BLaER1 (cell line): Measurements from ENCODE around the gene JAKMIP1.

Experiments used
- H3K27ac ChIP-seq: shearing (Covaris generic); formaldehyde crosslinking; 2 replicates; pipeline ENCODE4 v1.8.1; 2022
- H3K27me3 ChIP-seq: shearing (Covaris generic); formaldehyde crosslinking; 2 replicates; pipeline ENCODE4 v1.8.1; 2022
- H3K36me3 ChIP-seq: shearing (Covaris generic); formaldehyde crosslinking; 2 replicates; pipeline ENCODE4 v1.8.1; 2022
- H3K4me1 ChIP-seq: shearing (Covaris generic); formaldehyde crosslinking; 2 replicates; pipeline ENCODE4 v1.8.1; 2022
- H3K4me2 ChIP-seq: shearing (Covaris generic); formaldehyde crosslinking; 2 replicates; pipeline ENCODE4 v1.8.1; 2022
- H3K4me3 ChIP-seq: shearing (Covaris generic); formaldehyde crosslinking; 2 replicates; pipeline ENCODE4 v1.8.1; 2022
- H3K9ac ChIP-seq: shearing (Covaris generic); formaldehyde crosslinking; 2 replicates; pipeline ENCODE4 v1.8.1; 2022
- H3K9me3 ChIP-seq: shearing (Covaris generic); formaldehyde crosslinking; 2 replicates; pipeline ENCODE4 v1.8.1; 2022
- H4K20me1 ChIP-seq: shearing (Covaris generic); formaldehyde crosslinking; 2 replicates; pipeline ENCODE4 v1.8.1; 2022
- Cebpa-rat ChIP-seq: shearing (Covaris generic); IDR thresholded peaks from 2 replicates; pipeline ENCODE4 v1.8.1; 2022

Gene JAKMIP1

GRCh38 chr4:6049278-6049677 lies 151.1 kb downstream of the JAKMIP1 start:
- no peaks in the 10 kb centered on the region for H3K27me3 ChIP-seq
- H3K4me3 ChIP-seq = no peak overlapping the region
- no peak overlapping the region for H3K27ac ChIP-seq
- 0 out of 2 replicates have a peak, but pooled peaks cover 4% of the 10 kb centered on the region for H3K36me3 ChIP-seq
- H3K9me3 ChIP-seq = peaks cover 11% of the 10 kb centered on the region
- no peak overlapping the region for H3K9ac ChIP-seq
- no peaks in the 10 kb centered on the region for H4K20me1 ChIP-seq
- peaks cover 47% of the 10 kb centered on the region for H3K4me1 ChIP-seq
- no peak for TF ChIP-seq Cebpa-rat
- peak overlapping the region; percentile 70 for H3K4me2 ChIP-seq

GRCh38 chr4:6048537-6048936 lies 151.8 kb downstream of the JAKMIP1 start:
- Histone ChIP-seq H3K4me1 (peaks cover 54% of the 10 kb centered on the region), H3K27me3 (no peaks in the 10 kb centered on the region), H3K4me3 (no peak overlapping the region), H3K36me3 (0 out of 2 replicates have a peak, but pooled peaks cover 4% of the 10 kb centered on the region), H4K20me1 (no peaks in the 10 kb centered on the region), H3K4me2 (peak overlapping the region; percentile 70), H3K27ac (no peak overlapping the region), H3K9me3 (peaks cover 11% of the 10 kb centered on the region), H3K9ac (no peak overlapping the region)
- TF ChIP-seq Cebpa-rat = no peak

- H3K9me3 ChIP-seq = peaks cover 11% of the 10 kb centered on the region
These were observed 153.1 kb downstream of the JAKMIP1 start for GRCh38 chr4:6047130-6047673.

GRCh38 chr4:6046526-6047129 lies 153.7 kb downstream of the JAKMIP1 start:
- Histone ChIP-seq H3K4me1 (peaks cover 54% of the 10 kb centered on the region), H3K27me3 (no peaks in the 10 kb centered on the region), H3K9me3 (peaks cover 11% of the 10 kb centered on the region), H3K4me2 (0 out of 2 replicates have a peak overlapping the region, but pooled peaks have one; percentile 22), H3K4me3 (no peak overlapping the region), H3K36me3 (0 out of 2 replicates have a peak, but pooled peaks cover 4% of the 10 kb centered on the region), H4K20me1 (no peaks in the 10 kb centered on the region), H3K27ac (no peak overlapping the region), H3K9ac (no peak overlapping the region)
- no peak for TF ChIP-seq Cebpa-rat

More at GRCh38 chr4:6047130-6047673, 153.1 kb downstream of the JAKMIP1 start:
- Histone ChIP-seq H3K4me2 (peak overlapping the region; percentile 70), H3K27me3 (no peaks in the 10 kb centered on the region), H3K4me3 (no peak overlapping the region), H3K4me1 (peaks cover 54% of the 10 kb centered on the region), H4K20me1 (no peaks in the 10 kb centered on the region), H3K36me3 (0 out of 2 replicates have a peak, but pooled peaks cover 4% of the 10 kb centered on the region), H3K9ac (no peak overlapping the region), H3K27ac (no peak overlapping the region)
- no peak for TF ChIP-seq Cebpa-rat

- Histone ChIP-seq H3K4me1 (peaks cover 56% of the 10 kb centered on the region), H3K36me3 (0 out of 2 replicates have a peak, but pooled peaks cover under 1% of the 10 kb centered on the region), H3K9ac (no peak overlapping the region), H3K9me3 (peaks cover 9% of the 10 kb centered on the region), H4K20me1 (no peaks in the 10 kb centered on the region), H3K27me3 (no peaks in the 10 kb centered on the region), H3K4me2 (peak overlapping the region; percentile 57), H3K27ac (no peak overlapping the region), H3K4me3 (no peak overlapping the region)
- no peak for TF ChIP-seq Cebpa-rat
These were observed 155.5 kb downstream of the JAKMIP1 start for GRCh38 chr4:6044805-6045204.

GRCh38 chr4:6044276-6044675 lies 156.1 kb downstream of the JAKMIP1 start:
- TF ChIP-seq Cebpa-rat = no peak
- Histone ChIP-seq H3K27me3 (no peaks in the 10 kb centered on the region), H3K9me3 (peaks cover 3% of the 10 kb centered on the region), H3K4me3 (no peak overlapping the region), H3K4me1 (peaks cover 51% of the 10 kb centered on the region), H3K27ac (no peak overlapping the region), H3K9ac (no peak overlapping the region), H3K36me3 (no peaks in the 10 kb centered on the region), H4K20me1 (no peaks in the 10 kb centered on the region), H3K4me2 (peak overlapping the region; percentile 57)

GRCh38 chr4:6043843-6044242 lies 156.5 kb downstream of the JAKMIP1 start:
- H3K9me3 ChIP-seq = no peaks in the 10 kb centered on the region
- H3K4me2 ChIP-seq = peak overlapping the region; percentile 57
- H3K27ac ChIP-seq = no peak overlapping the region
- no peak overlapping the region for H3K9ac ChIP-seq
- H3K27me3 ChIP-seq = no peaks in the 10 kb centered on the region
- TF ChIP-seq Cebpa-rat = no peak
- H4K20me1 ChIP-seq = no peaks in the 10 kb centered on the region
- H3K4me1 ChIP-seq = peaks cover 51% of the 10 kb centered on the region
- no peaks in the 10 kb centered on the region for H3K36me3 ChIP-seq
- no peak overlapping the region for H3K4me3 ChIP-seq

- Histone ChIP-seq H3K36me3 (no peaks in the 10 kb centered on the region), H3K9ac (no peak overlapping the region), H4K20me1 (no peaks in the 10 kb centered on the region), H3K4me3 (no peak overlapping the region), H3K27me3 (no peaks in the 10 kb centered on the region), H3K9me3 (no peaks in the 10 kb centered on the region), H3K27ac (no peak overlapping the region), H3K4me1 (peaks cover 51% of the 10 kb centered on the region), H3K4me2 (no peak overlapping the region)
- no peak for TF ChIP-seq Cebpa-rat
These were observed 157.2 kb downstream of the JAKMIP1 start for GRCh38 chr4:6043188-6043587.

GRCh38 chr4:6042293-6043063 lies 157.9 kb downstream of the JAKMIP1 start:
- H3K27me3 ChIP-seq = no peaks in the 10 kb centered on the region
- H3K27ac ChIP-seq = no peak overlapping the region
- H3K9me3 ChIP-seq = no peaks in the 10 kb centered on the region
- H3K36me3 ChIP-seq = no peaks in the 10 kb centered on the region
- no peak overlapping the region for H3K9ac ChIP-seq
- no peak for TF ChIP-seq Cebpa-rat
- peaks cover 44% of the 10 kb centered on the region for H3K4me1 ChIP-seq
- no peaks in the 10 kb centered on the region for H4K20me1 ChIP-seq
- no peak overlapping the region for H3K4me2 ChIP-seq
- H3K4me3 ChIP-seq = no peak overlapping the region

GRCh38 chr4:6041800-6042199 lies 158.5 kb downstream of the JAKMIP1 start:
- H3K9ac ChIP-seq = no peak overlapping the region
- no peaks in the 10 kb centered on the region for H4K20me1 ChIP-seq
- TF ChIP-seq Cebpa-rat = no peak
- no peaks in the 10 kb centered on the region for H3K9me3 ChIP-seq
- H3K27me3 ChIP-seq = no peaks in the 10 kb centered on the region
- H3K27ac ChIP-seq = no peak overlapping the region
- H3K4me3 ChIP-seq = no peak overlapping the region
- peaks cover 38% of the 10 kb centered on the region for H3K4me1 ChIP-seq
- H3K36me3 ChIP-seq = no peaks in the 10 kb centered on the region
- no peak overlapping the region for H3K4me2 ChIP-seq
